Calu3 (cell line): ENCODE measurements around the gene DDX31. TPM values are rescaled to one million over a fixed set of nuclear protein-coding genes. Genes with fewer than 3 reads are reported as not detected.

Experiments used
- BruUV-seq: library from RNA; stranded (reverse); fragments of 400-500 nt; replicated peaks from 2 replicates; lab custom pipeline; 2021; lab: Mats Ljungman, UMichigan
- CTCF ChIA-PET: fragments of 300-600 bp; sonication (Branson Sonifier 250); formaldehyde crosslinking; loops from one replicate; lab custom pipeline; 2022; ENCODE audit warnings: antibody characterized with exemption; lab: Charles Lee
- DNase-seq: peaks from one replicate; pipeline ENCODE4 v3.0.0; 2022
- H3K27ac Mint-ChIP-seq: one replicate; pipeline ENCODE4 v1.8.0; 2022; ENCODE audit warnings: mixed read lengths; ENCODE audit not compliant: unreplicated experiment
- H3K27me3 Mint-ChIP-seq: one replicate; pipeline ENCODE4 v1.8.0; 2022; ENCODE audit warnings: mixed read lengths; ENCODE audit not compliant: unreplicated experiment
- H3K36me3 Mint-ChIP-seq: one replicate; pipeline ENCODE4 v1.8.0; 2022; ENCODE audit warnings: mild to moderate bottlenecking, moderate library complexity, mixed read lengths; ENCODE audit not compliant: insufficient read depth, unreplicated experiment
- H3K4me1 Mint-ChIP-seq: one replicate; pipeline ENCODE4 v1.8.0; 2022; ENCODE audit warnings: mild to moderate bottlenecking, low read depth, mixed read lengths; ENCODE audit not compliant: unreplicated experiment
- H3K4me3 Mint-ChIP-seq: one replicate; pipeline ENCODE4 v1.8.0; 2022; ENCODE audit warnings: mild to moderate bottlenecking, low read depth, moderate library complexity, mixed read lengths; ENCODE audit not compliant: unreplicated experiment
- H3K9me3 Mint-ChIP-seq: one replicate; pipeline ENCODE4 v1.8.0; 2022; ENCODE audit warnings: low read depth, mixed read lengths; ENCODE audit not compliant: unreplicated experiment
- CTCF ChIP-seq: fragments of 200-600 bp; IDR thresholded peaks from one replicate; pipeline ENCODE4 v1.8.0; 2022; ENCODE audit warnings: antibody characterized with exemption; ENCODE audit not compliant: unreplicated experiment
- intact Hi-C: fragments of 100-400 bp; cut with micrococcal nuclease; formaldehyde crosslinking; loops from one replicate; pipeline ENCODE4 v1.10.0; 2022; ENCODE audit not compliant: unreplicated experiment
- total RNA-seq: library from RNA; stranded (reverse); gene quantifications from 2 replicates; pipeline ENCODE4 v1.2.3, GENCODE V29; 2022

The DDX31 gene
- total RNA-seq, 1 experiment from 2014 or later, result 18.4 TPM

GRCh38 chr9:132556235-132556634 is 113.5 kb downstream of the DDX31 start:
- H3K27me3 Mint-ChIP-seq, result no peaks in the 10 kb centered on the region
- CTCF ChIA-PET, result no interaction called here
- intact Hi-C loops, result no loop called here

GRCh38 chr9:132555528-132555927 is 114.3 kb downstream of the DDX31 start:
- CTCF ChIA-PET, result no interaction called here
- intact Hi-C loops, result no loop called here
- TF ChIP-seq CTCF, result no peak
- Mint-ChIP-seq H3K4me3 (no peak overlapping the region), H3K4me1 (peaks cover 6% of the 10 kb centered on the region), H3K36me3 (no peaks in the 10 kb centered on the region), H3K27me3 (no peaks in the 10 kb centered on the region), H3K27ac (no peak overlapping the region), H3K9me3 (peaks cover 2% of the 10 kb centered on the region)
- DNase-seq, result no peak
- no TSS peak for BruUV-seq

More at GRCh38 chr9:132556235-132556634, 113.5 kb downstream of the DDX31 start:
- no peak for DNase-seq
- no peak overlapping the region for H3K27ac Mint-ChIP-seq
- no peak overlapping the region for H3K4me3 Mint-ChIP-seq
- H3K36me3 Mint-ChIP-seq, result no peaks in the 10 kb centered on the region
- no peaks in the 10 kb centered on the region for H3K4me1 Mint-ChIP-seq
- H3K9me3 Mint-ChIP-seq, result peaks cover 2% of the 10 kb centered on the region
- no TSS peak for BruUV-seq
- no peak for TF ChIP-seq CTCF

DNA sequence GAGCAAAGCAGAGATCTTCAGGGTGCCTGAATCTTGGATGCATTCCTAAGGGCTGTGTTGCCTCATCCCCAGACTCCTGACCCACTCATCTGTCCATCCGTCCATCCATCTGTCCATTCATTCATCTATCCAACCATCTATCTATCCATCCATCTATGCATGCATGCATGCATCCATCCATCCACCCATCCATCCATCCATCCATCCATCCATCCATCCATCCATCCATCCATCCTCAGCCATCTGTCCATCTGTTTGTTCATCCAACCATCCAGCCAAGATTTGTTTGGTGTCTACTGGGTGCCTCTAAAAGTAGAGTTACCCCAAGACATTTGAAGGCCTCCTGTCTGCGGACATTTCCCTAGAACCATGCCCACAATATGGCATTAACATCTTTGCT is 115.0 kb downstream of the DDX31 start:
- H3K4me3 Mint-ChIP-seq, result no peak overlapping the region
- no peaks in the 10 kb centered on the region for H3K27me3 Mint-ChIP-seq
- intact Hi-C loops, result no loop called here
- DNase-seq, result no peak
- H3K27ac Mint-ChIP-seq, result no peak overlapping the region
- no peaks in the 10 kb centered on the region for H3K36me3 Mint-ChIP-seq
- no TSS peak for BruUV-seq
- H3K9me3 Mint-ChIP-seq, result peaks cover 2% of the 10 kb centered on the region
- CTCF ChIA-PET, result no interaction called here
- peaks cover 8% of the 10 kb centered on the region for H3K4me1 Mint-ChIP-seq
- TF ChIP-seq CTCF, result no peak

DNA sequence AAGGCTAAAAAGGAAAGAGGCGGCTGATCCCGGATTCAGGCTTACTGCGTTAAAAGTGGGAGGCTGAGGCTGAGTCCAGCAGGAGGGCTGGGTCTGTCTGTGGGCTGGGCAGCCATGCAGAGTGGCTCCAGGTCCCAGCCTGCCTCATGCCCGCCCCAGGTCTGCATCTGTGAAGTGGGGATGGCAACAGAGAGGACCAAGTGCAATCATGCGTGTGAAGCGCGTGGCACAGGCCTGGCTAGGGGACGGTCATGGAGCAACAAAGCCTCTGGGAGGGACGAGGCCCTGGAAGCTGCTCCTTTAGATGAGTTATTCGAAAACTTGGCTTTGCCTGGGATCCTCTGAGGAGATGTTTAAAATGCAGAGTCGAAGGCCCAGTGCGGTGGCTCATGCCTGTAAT is 117.7 kb downstream of the DDX31 start:
- no peak for TF ChIP-seq CTCF
- H3K9me3 Mint-ChIP-seq, result no peaks in the 10 kb centered on the region
- H3K4me1 Mint-ChIP-seq, result peaks cover 35% of the 10 kb centered on the region
- CTCF ChIA-PET, result interaction anchor here (0.6 kb wide), 1 partner anchor 18 kb away, joined by 3 read pairs; no protein-coding TSS in a partner anchor
- no peak overlapping the region for H3K27ac Mint-ChIP-seq
- H3K36me3 Mint-ChIP-seq, result peaks cover 13% of the 10 kb centered on the region
- no peaks in the 10 kb centered on the region for H3K27me3 Mint-ChIP-seq
- BruUV-seq, result no TSS peak
- no peak for DNase-seq
- no peak overlapping the region for H3K4me3 Mint-ChIP-seq
- intact Hi-C loops, result no loop called here
